Natural killer cell treated with Interleukin-12 subunit alpha and Interleukin-12 subunit beta and Interleukin-15 and Interleukin-18, amount 100 ng/mL, for 72 hours (primary cell): ENCODE measurements around the gene PRPSAP2. TPM values are rescaled to one million over a fixed set of nuclear protein-coding genes. Genes with fewer than 3 reads are reported as not detected.
"Not testable (repeated sequence)": the region's sequence is repeated elsewhere in the genome, so short reads cannot be mapped to it uniquely, and the experiment has no call there.

Source experiments
- ATAC-seq, 2 donors: fragments of 150-1000 bp; cut with Tn5 transposase in 1 of 2; sonication (Bioruptor Pico), chemical (Tn5 transposase) in 1 of 2; 2 replicates each; pipeline ENCODE4 v1.10.0; 2021
- DNase-seq: peaks from one replicate; pipeline ENCODE4 v3.0.0; 2022; ENCODE audit warnings: low spot score
- H3K27ac Mint-ChIP-seq, 2 donors: 1 replicate in 1 of 2; 2 replicates in 1 of 2; pipeline ENCODE4 v1.8.0; 2022; ENCODE audit warnings: mixed read lengths in 2 of 2, mild to moderate bottlenecking in 1 of 2, moderate library complexity in 1 of 2
- H3K27me3 Mint-ChIP-seq, 2 donors: 1 replicate in 1 of 2; 2 replicates in 1 of 2; pipeline ENCODE4 v1.8.0; 2022; ENCODE audit warnings: mixed read lengths in 2 of 2
- H3K36me3 Mint-ChIP-seq: one replicate; pipeline ENCODE4 v1.8.0; 2022; ENCODE audit warnings: mixed read lengths
- H3K4me1 Mint-ChIP-seq, 2 donors: 1 replicate in 1 of 2; 2 replicates in 1 of 2; pipeline ENCODE4 v1.8.0; 2022; ENCODE audit warnings: low read depth in 2 of 2, mixed read lengths in 2 of 2, mild to moderate bottlenecking in 1 of 2
- H3K4me3 Mint-ChIP-seq: one replicate; pipeline ENCODE4 v1.8.0; 2022; ENCODE audit warnings: mixed read lengths
- H3K9me3 Mint-ChIP-seq: 2 replicates; pipeline ENCODE4 v1.8.0; 2022; ENCODE audit warnings: mixed read lengths
- total RNA-seq, 2 donors: library from RNA; stranded (reverse); gene quantifications; one replicate each; pipeline ENCODE4 v1.2.3, GENCODE V29; 2022

Gene PRPSAP2
- total RNA-seq, 2 donors from 2014 or later: 93.1 to 112 TPM

DNA sequence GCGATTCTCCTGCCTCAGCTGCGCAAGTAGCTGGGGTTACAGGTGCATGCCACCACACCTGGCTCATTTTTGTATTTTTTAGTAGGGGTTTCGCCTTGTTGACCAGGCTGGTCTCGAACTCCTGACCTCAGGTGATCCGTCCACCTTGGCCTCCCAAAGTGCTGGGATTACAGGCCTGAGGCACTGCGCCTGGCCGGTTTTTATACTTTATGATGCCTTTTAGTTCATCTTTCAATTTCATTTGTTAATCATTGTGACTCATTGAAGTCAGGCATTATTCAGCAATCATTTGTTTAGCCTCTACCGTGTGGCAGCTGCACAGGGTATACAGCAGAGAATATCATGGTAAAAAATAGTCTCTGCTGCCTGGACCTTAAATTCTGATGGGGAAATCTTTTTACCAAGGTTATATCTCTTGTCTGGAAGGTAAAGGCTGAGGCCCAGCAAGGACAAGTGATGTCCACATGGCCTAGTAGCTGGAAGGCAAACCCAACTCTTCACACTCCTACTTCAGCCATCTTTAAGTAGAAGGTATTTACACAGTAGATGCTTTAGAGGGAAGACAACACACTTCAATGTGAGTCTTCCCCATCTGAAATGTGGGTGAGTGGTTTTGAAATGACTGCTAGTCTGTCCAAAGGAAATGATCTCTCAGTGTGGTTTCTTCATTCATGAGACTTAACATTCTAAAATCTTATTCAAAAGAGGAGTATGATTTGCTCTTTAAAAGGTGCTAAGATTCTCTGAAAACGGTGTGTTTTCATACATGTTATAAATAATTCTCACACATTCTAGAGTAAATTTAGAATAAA lies 2.4 kb downstream of the PRPSAP2 start:
- DNase-seq (peak; percentile 65), ATAC-seq (peak; percentile 63 to 69)
- Mint-ChIP-seq H3K27ac (peak overlapping the region; percentile 96 to 97), H3K9me3 (no peaks in the 10 kb centered on the region), H3K36me3 (peaks cover 4% of the 10 kb centered on the region), H3K27me3 (no peaks in the 10 kb centered on the region), H3K4me1 (peaks cover 46 to 53% of the 10 kb centered on the region in 2 donors), H3K4me3 (peak overlapping the region; percentile 80)

DNA sequence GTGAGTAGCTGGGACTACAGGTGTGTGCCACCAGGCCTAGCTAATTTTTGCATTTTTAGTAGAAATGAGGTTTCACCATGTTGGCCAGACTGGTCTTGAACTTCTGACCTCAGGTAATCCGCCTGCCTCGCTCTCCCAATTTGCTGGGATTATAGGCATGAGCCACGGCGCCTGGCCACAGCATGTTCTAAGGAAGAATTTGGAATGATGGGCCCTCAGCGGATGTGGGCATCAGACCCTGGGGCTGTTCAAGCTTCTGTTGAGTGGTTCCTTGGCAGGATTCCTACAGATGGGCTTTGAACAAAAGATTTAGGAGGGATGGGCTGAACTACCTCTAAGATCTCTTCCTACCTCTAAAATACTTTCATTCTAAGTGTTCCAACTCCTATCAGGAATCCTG lies 4.1 kb downstream of the PRPSAP2 start:
- Mint-ChIP-seq H3K27ac (peak overlapping the region; percentile 96 to 97), H3K9me3 (no peaks in the 10 kb centered on the region), H3K4me3 (peak overlapping the region; percentile 80), H3K27me3 (no peaks in the 10 kb centered on the region), H3K4me1 (peaks cover 38 to 45% of the 10 kb centered on the region in 2 donors), H3K36me3 (peaks cover 10% of the 10 kb centered on the region)
- DNase-seq (no peak), ATAC-seq (no peak)

GRCh38 chr17:18864996-18865395 lies 7.1 kb downstream of the PRPSAP2 start:
- not testable (repeated sequence) for DNase-seq, ATAC-seq, H3K4me3 Mint-ChIP-seq, H3K9me3 Mint-ChIP-seq, H3K27me3 Mint-ChIP-seq
- H3K36me3 Mint-ChIP-seq: peaks cover 16% of the 10 kb centered on the region
- H3K4me1 Mint-ChIP-seq: peaks cover 34 to 41% of the 10 kb centered on the region in 2 donors
- H3K27ac Mint-ChIP-seq: peak overlapping the region in 1 of 2 donors; percentile 53

GRCh38 chr17:18866866-18867813 lies 9.2 kb downstream of the PRPSAP2 start:
- peak overlapping the region; percentile 76 for H3K4me3 Mint-ChIP-seq
- DNase-seq: no peak
- H3K27ac Mint-ChIP-seq: peak overlapping the region; percentile 70 to 85
- peaks cover 16% of the 10 kb centered on the region for H3K36me3 Mint-ChIP-seq
- peaks cover 15 to 21% of the 10 kb centered on the region in 2 donors for H3K4me1 Mint-ChIP-seq
- ATAC-seq: peak; percentile 87 to 96
- no peaks in the 10 kb centered on the region for H3K27me3 Mint-ChIP-seq
- H3K9me3 Mint-ChIP-seq: no peaks in the 10 kb centered on the region

DNA sequence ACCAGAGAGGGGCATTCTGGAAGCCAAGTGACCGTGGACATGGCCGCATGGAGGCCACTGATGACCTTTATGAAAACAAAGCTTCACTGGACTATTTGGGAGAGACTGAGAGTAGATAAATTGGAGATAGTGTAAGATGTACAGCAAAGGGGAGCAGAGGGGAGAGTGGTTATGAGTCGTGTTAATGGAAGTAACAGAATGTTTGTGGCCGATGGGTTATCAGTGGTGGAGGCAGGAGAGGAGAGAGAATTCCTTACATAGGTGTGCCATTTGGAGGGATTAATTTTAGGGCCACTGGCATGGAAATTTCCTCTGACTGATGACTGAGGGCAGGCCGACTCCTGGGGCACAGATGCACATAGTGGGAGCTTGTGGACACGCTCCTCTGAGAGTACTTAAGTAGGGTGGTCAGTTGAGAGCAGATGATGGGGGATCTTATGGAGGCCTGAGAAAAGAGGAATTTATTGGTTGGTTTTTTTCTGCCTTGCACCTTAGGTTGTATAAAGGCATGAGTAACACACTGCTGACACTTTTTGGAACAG lies 19.2 kb downstream of the PRPSAP2 start:
- Mint-ChIP-seq H3K4me1 (peaks cover 0 to 7% of the 10 kb centered on the region in 2 donors), H3K36me3 (peaks cover 20% of the 10 kb centered on the region), H3K4me3 (no peak overlapping the region), H3K9me3 (no peaks in the 10 kb centered on the region), H3K27me3 (no peaks in the 10 kb centered on the region), H3K27ac (no peak overlapping the region)
- DNase-seq: no peak
- no peak for ATAC-seq

GRCh38 chr17:18888766-18889290 lies 30.9 kb downstream of the PRPSAP2 start:
- no peaks in the 10 kb centered on the region for H3K9me3 Mint-ChIP-seq
- no peaks in the 10 kb centered on the region for H3K27me3 Mint-ChIP-seq
- DNase-seq: no peak
- H3K4me3 Mint-ChIP-seq: no peak overlapping the region
- no peak for ATAC-seq
- H3K4me1 Mint-ChIP-seq: peaks cover 0 to 21% of the 10 kb centered on the region in 2 donors
- H3K27ac Mint-ChIP-seq: no peak overlapping the region
- peaks cover 31% of the 10 kb centered on the region for H3K36me3 Mint-ChIP-seq

GRCh38 chr17:18889658-18890057 lies 31.7 kb downstream of the PRPSAP2 start:
- no peak for ATAC-seq
- no peak for DNase-seq
- H3K27ac Mint-ChIP-seq: no peak overlapping the region
- peaks cover 0 to 18% of the 10 kb centered on the region in 2 donors for H3K4me1 Mint-ChIP-seq
- H3K4me3 Mint-ChIP-seq: no peak overlapping the region
- peaks cover 31% of the 10 kb centered on the region for H3K36me3 Mint-ChIP-seq
- H3K27me3 Mint-ChIP-seq: no peaks in the 10 kb centered on the region
- H3K9me3 Mint-ChIP-seq: no peaks in the 10 kb centered on the region

- H3K27me3 Mint-ChIP-seq: no peaks in the 10 kb centered on the region
- no peaks in the 10 kb centered on the region for H3K9me3 Mint-ChIP-seq
- H3K4me1 Mint-ChIP-seq: peaks cover 0 to 16% of the 10 kb centered on the region in 2 donors
- no peak for ATAC-seq
- H3K36me3 Mint-ChIP-seq: peaks cover 32% of the 10 kb centered on the region
- no peak for DNase-seq
- no peak overlapping the region for H3K27ac Mint-ChIP-seq
- no peak overlapping the region for H3K4me3 Mint-ChIP-seq
Observed at GRCh38 chr17:18891541-18891940, 33.6 kb downstream of the PRPSAP2 start.

DNA sequence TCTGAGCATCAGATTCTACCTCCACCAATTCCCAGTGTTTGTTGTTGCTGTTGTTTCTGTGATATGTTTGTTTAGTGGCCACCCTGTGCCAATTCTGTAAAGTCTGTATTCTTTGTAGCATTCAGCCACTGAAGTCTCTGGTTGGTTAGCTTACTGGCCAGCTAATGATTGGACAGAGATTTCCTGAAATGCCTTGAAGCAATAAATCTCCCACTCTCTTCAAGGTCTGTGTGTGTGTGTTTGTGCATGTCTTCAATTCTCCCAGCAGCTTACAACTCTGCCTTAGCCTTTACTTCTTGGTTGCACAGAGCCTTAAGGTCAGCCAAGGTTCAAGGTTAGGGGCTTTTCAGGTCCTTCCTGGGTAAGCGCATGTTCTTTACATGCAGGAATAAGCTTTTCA lies 38.2 kb downstream of the PRPSAP2 start:
- Mint-ChIP-seq H3K36me3 (peaks cover 43% of the 10 kb centered on the region), H3K27ac (peak overlapping the region in 1 of 2 donors; percentile 8), H3K27me3 (peaks cover 0 to 3% of the 10 kb centered on the region in 2 donors), H3K9me3 (no peaks in the 10 kb centered on the region), H3K4me3 (no peak overlapping the region), H3K4me1 (peaks cover 19 to 35% of the 10 kb centered on the region in 2 donors)
- no peak for DNase-seq
- ATAC-seq: no peak

DNA sequence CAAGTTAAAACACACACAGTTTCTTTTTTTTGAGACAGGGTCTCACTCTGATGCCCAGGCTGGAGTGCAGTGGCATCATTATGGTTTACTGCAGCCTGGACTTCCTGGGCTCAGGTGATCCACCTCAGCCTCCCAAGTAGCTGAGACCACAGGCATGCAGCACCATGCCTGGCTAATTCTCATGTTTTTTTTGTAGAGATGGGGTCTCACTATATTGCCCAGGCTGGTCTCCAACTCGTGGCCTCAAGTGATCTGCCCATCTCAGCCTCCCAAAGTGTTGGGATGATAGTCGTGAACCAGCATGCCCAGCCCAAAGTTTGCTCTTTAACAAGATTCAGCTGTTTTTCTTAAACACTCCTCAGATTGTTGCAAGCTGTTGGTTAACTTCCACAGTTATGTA lies 39.0 kb downstream of the PRPSAP2 start:
- Mint-ChIP-seq H3K27ac (no peak overlapping the region), H3K36me3 (peaks cover 38% of the 10 kb centered on the region), H3K9me3 (no peaks in the 10 kb centered on the region), H3K4me3 (no peak overlapping the region), H3K27me3 (peaks cover 0 to 3% of the 10 kb centered on the region in 2 donors), H3K4me1 (peaks cover 27 to 39% of the 10 kb centered on the region in 2 donors)
- DNase-seq (no peak), ATAC-seq (no peak)

DNA sequence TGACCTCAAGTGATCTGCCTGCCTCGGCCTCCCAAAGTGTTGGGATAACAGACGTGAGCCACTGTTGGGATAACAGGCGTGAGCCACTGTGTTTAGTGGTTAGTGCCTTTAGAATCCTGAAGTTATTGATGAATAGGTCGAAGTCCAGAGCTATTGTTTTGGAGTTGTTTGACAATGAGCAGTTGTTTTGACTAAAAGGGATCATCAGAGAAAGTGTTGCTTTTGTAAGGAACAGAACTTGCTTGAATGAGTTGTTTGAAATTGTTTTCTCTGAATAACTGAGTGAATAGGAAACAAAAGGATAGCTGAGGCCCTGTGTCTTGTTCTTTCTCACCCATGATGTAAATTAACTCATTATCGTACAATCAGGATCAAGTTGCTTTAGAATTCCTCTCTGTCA lies 46.6 kb downstream of the PRPSAP2 start:
- Mint-ChIP-seq H3K4me1 (peaks cover 30 to 31% of the 10 kb centered on the region in 2 donors), H3K4me3 (no peak overlapping the region), H3K9me3 (no peaks in the 10 kb centered on the region), H3K27me3 (no peaks in the 10 kb centered on the region), H3K36me3 (peaks cover 30% of the 10 kb centered on the region), H3K27ac (no peak overlapping the region)
- DNase-seq: no peak
- no peak for ATAC-seq

DNA sequence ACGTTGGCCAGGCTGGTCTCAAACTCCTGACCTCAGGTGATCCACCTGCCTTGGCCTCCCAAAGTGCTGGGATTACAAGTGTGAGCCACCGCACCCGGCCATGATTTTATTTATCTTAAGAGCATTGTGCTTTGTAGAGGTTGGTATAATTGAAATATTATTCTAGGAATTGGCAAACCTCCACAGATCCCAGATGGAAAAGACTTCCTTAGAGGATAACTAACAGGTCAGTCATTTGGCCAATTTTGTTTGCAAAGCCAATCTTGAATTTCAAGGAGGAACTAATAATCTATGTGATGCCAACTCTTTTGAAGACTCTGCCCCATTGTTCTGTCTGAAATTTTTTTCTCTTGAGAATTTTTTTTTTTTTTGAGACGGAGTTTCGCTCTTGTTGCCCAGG lies 47.3 kb downstream of the PRPSAP2 start:
- DNase-seq (no peak), ATAC-seq (no peak)
- Mint-ChIP-seq H3K27ac (no peak overlapping the region), H3K4me1 (peaks cover 27 to 29% of the 10 kb centered on the region in 2 donors), H3K36me3 (peaks cover 25% of the 10 kb centered on the region), H3K9me3 (no peaks in the 10 kb centered on the region), H3K27me3 (no peaks in the 10 kb centered on the region), H3K4me3 (no peak overlapping the region)

GRCh38 chr17:18910326-18910725 lies 52.4 kb downstream of the PRPSAP2 start:
- Mint-ChIP-seq H3K27ac (no peak overlapping the region), H3K36me3 (peaks cover 30% of the 10 kb centered on the region), H3K9me3 (no peaks in the 10 kb centered on the region), H3K4me3 (no peak overlapping the region), H3K27me3 (no peaks in the 10 kb centered on the region), H3K4me1 (peaks cover 3 to 4% of the 10 kb centered on the region in 2 donors)
- ATAC-seq: no peak
- no peak for DNase-seq
